GM23338 (cell line): ENCODE measurements around the gene PATE3.

Experiments used
- CREB1 ChIP-seq: fragments of 250-450 bp; sonication (Bioruptor Pico); IDR thresholded peaks from 2 replicates; pipeline ENCODE4 v1.5.0; 2020; ENCODE audit warnings: low read depth, mild to moderate bottlenecking, moderate library complexity
- CTCF ChIP-seq, 2 experiments: fragments of 200-600 bp in 1 of 2; sonication (generic) in 1 of 2; conservative IDR thresholded peaks; 2 replicates each; pipeline versions ENCODE4 v1.5.1 to v1.6.1; 2016 to 2017; ENCODE audit warnings: antibody characterized with exemption in 2 of 2, low read depth in 2 of 2, mild to moderate bottlenecking in 2 of 2, moderate library complexity in 1 of 2
- ETS1 ChIP-seq: IDR thresholded peaks from 2 replicates; pipeline ENCODE4 v1.6.1; 2016; ENCODE audit warnings: antibody characterized with exemption
- EZH2 ChIP-seq: fragments of 200-600 bp; sonication (generic); IDR thresholded peaks from one replicate; pipeline ENCODE4 v1.8.0; 2017; ENCODE audit warnings: antibody characterized with exemption, mild to moderate bottlenecking, low read depth; ENCODE audit not compliant: unreplicated experiment
- EZH2phosphoT487 ChIP-seq: fragments of 200-600 bp; sonication (generic); IDR thresholded peaks from one replicate; pipeline ENCODE4 v1.8.1; 2018; ENCODE audit warnings: antibody characterized with exemption; ENCODE audit not compliant: unreplicated experiment
- JUNB ChIP-seq: IDR thresholded peaks from one replicate; pipeline ENCODE4 v1.6.1; 2016; ENCODE audit warnings: antibody characterized with exemption; ENCODE audit not compliant: unreplicated experiment
- NANOG ChIP-seq: IDR thresholded peaks from 2 replicates; pipeline ENCODE4 v1.6.1; 2016; ENCODE audit warnings: antibody characterized with exemption, borderline replicate concordance
- POLR2AphosphoS5 ChIP-seq: IDR thresholded peaks from 2 replicates; pipeline ENCODE4 v1.6.1; 2016; ENCODE audit warnings: antibody characterized with exemption, low read depth
- REST ChIP-seq: IDR thresholded peaks from one replicate; pipeline ENCODE4 v1.6.1; 2018; ENCODE audit warnings: antibody characterized with exemption; ENCODE audit not compliant: unreplicated experiment
- STAT1 ChIP-seq: IDR thresholded peaks from one replicate; pipeline ENCODE4 v1.6.1; 2016; ENCODE audit warnings: antibody characterized with exemption; ENCODE audit not compliant: unreplicated experiment
- ZNF114 ChIP-seq: fragments of 250-450 bp; sonication (Bioruptor Pico); IDR thresholded peaks from 2 replicates; pipeline ENCODE4 v1.5.0; 2020; ENCODE audit warnings: mild to moderate bottlenecking, moderate library complexity
- ZNF331 ChIP-seq: fragments of 250-450 bp; sonication (Bioruptor Pico); IDR thresholded peaks from 2 replicates; pipeline ENCODE4 v1.5.0; 2020; ENCODE audit warnings: low read depth, mild to moderate bottlenecking, moderate library complexity

- TF ChIP-seq CTCF (conservative IDR thresholded peaks at IDR 0.05; ENCODE audit: low read depth in 2 of 2) (no peak), ZNF114 (no peak), EZH2 (no peak), REST (no peak), CREB1 (CRISPR knock-in tag) (no peak), POLR2AphosphoS5 (no peak), ETS1 (no peak), JUNB (no peak), NANOG (no peak), EZH2phosphoT487 (no peak), STAT1 (no peak), ZNF331 (CRISPR knock-in tag) (no peak)
Observed at GRCh38 chr11:125777309-125777708, 10.6 kb upstream of the PATE3 start.
